CD8-positive, alpha-beta memory T cell (primary cell): ENCODE measurements around the gene PHF8. TPM values are rescaled to one million over a fixed set of nuclear protein-coding genes. Genes with fewer than 3 reads are reported as not detected.

ENCODE experiments used
- polyA plus RNA-seq: library from polyadenylated mRNA; unstranded; fragments of 300-500 nt; fragmentation: Illumina TruSeq; gene quantifications from one replicate; pipeline ENCODE4 v1.2.3, GENCODE V29; 2021
- total RNA-seq, 2 experiments: library from RNA; stranded (reverse); gene quantifications; one replicate each; pipeline ENCODE4 v1.2.3, GENCODE V29; 2021

The PHF8 gene
- total and polyA plus RNA-seq, 3 experiments from 2014 or later, result 18.7 to 45.5 (median 42.7) TPM

Other genes with a start within 250 kb of the PHF8 start
- 1 to 10 TPM; 8.2 to 9.0 TPM for gene FAM120C, start 138.8 kb upstream of the PHF8 start, total RNA-seq
- gene FAM120C, start 138.8 kb upstream of the PHF8 start, polyA plus RNA-seq, result 4.8 TPM